Measurements from ENCODE around the gene ITGAX. TPM values are rescaled to one million over a fixed set of nuclear protein-coding genes. Genes with fewer than 3 reads are reported as not detected.

ITGAX gene
- total and polyA plus RNA-seq, 2 donors (not counting 1 experiment from before 2014, with no cell fraction given), result 48.0 to 78.8 TPM

DNA sequence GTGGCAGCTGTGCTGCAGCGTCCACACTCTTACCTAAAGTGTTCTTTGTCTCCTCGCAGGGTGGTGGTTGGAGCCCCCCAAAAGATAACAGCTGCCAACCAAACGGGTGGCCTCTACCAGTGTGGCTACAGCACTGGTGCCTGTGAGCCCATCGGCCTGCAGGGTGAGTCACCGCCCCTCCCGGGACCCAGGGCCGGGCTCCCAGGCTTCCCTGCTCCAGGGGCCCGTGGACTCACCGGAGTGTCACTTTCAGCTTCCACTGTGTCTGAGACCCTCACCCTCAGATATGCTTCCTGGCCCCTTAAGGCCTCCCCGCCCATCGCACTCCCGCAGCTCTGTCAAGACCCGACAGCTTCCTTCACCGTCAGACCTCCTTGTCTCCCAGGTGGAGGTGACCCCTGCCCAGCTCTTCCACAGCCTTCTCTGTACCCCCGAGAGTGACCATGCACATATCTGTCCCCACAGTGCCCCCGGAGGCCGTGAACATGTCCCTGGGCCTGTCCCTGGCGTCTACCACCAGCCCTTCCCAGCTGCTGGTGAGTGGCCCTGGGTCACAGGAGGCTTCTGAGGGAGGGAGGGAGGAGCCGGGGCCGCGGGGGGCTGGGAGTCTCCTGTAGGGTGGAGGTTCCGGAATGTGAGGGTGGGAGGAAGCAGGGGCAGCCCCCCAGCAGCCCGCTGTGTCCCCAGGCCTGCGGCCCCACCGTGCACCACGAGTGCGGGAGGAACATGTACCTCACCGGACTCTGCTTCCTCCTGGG lies 1.8 kb downstream of the ITGAX start:
- intact Hi-C loops (cut with micrococcal nuclease), result no loop called here

More for the DNA sequence above, 1.8 kb downstream of the ITGAX start:
- POLR2A ChIA-PET, result no interaction called here
- peak overlapping the region; percentile 30 for H3K4me2 ChIP-seq (replicated peaks; ENCODE audit: low read depth, low read length, poor library complexity, severe bottlenecking)
- no peak overlapping the region for H3K27ac ChIP-seq (ENCODE audit: low read length in 2 of 2)
- H3K79me2 ChIP-seq (ENCODE audit: control insufficient read depth, insufficient read depth, low read length), result peaks cover 2% of the 10 kb centered on the region
- no peak overlapping the region for H3K9ac ChIP-seq (ENCODE audit: low read length)
- H2AFZ ChIP-seq (ENCODE audit: insufficient read depth, low read depth, low read length, poor library complexity, severe bottlenecking), result peak overlapping the region; percentile 33
- H3K4me1 ChIP-seq (ENCODE audit: control insufficient read depth in 2 of 2, insufficient read depth in 2 of 2, low read length in 2 of 2), result peaks cover 37 to 66% of the 10 kb centered on the region in 2 donors
- CTCF ChIA-PET, result interaction anchor here (1.8 kb wide), 1 partner anchor 23 kb away, joined by 8 read pairs; no protein-coding TSS in a partner anchor
- WGBS (ENCODE audit: insufficient coverage), result 65% methylated on average over 26 of the region's 28 CpGs
- H3K4me3 ChIP-seq (ENCODE audit: control extremely low read depth in 1 of 5, extremely low read depth in 1 of 5, insufficient read depth in 1 of 5, low read depth in 2 of 5, low read length in 4 of 5), result peak overlapping the region in 1 of 5 experiments; percentile 57
- TF ChIP-seq, protein P1, sequence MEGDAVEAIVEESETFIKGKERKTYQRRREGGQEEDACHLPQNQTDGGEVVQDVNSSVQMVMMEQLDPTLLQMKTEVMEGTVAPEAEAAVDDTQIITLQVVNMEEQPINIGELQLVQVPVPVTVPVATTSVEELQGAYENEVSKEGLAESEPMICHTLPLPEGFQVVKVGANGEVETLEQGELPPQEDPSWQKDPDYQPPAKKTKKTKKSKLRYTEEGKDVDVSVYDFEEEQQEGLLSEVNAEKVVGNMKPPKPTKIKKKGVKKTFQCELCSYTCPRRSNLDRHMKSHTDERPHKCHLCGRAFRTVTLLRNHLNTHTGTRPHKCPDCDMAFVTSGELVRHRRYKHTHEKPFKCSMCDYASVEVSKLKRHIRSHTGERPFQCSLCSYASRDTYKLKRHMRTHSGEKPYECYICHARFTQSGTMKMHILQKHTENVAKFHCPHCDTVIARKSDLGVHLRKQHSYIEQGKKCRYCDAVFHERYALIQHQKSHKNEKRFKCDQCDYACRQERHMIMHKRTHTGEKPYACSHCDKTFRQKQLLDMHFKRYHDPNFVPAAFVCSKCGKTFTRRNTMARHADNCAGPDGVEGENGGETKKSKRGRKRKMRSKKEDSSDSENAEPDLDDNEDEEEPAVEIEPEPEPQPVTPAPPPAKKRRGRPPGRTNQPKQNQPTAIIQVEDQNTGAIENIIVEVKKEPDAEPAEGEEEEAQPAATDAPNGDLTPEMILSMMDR (IDR thresholded peaks at IDR 0.05), result no peak
- no peak for TF ChIP-seq EZH2 (IDR thresholded peaks at IDR 0.05; ENCODE audit: borderline replicate concordance, insufficient read depth, low read depth, low read length, poor library complexity, severe bottlenecking)
- no peaks in the 10 kb centered on the region for H3K27me3 ChIP-seq (replicated peaks in 1 of 4; ENCODE audit: control extremely low read depth in 1 of 4, control insufficient read depth in 3 of 4, insufficient read depth in 4 of 4, low read length in 3 of 4)
- no peaks in the 10 kb centered on the region for H3K9me3 ChIP-seq (ENCODE audit: control extremely low read depth in 1 of 3, control insufficient read depth in 2 of 3, insufficient read depth in 1 of 3, low read length in 2 of 3)
- peaks cover 50% of the 10 kb centered on the region for H3K4me1 Mint-ChIP-seq
- peaks cover 0 to 2% of the 10 kb centered on the region in 2 experiments for H3K36me3 ChIP-seq (replicated peaks in 1 of 2; ENCODE audit: control extremely low read depth in 1 of 2, control insufficient read depth in 1 of 2, extremely low read depth in 1 of 2, insufficient read depth in 2 of 2, low read length in 1 of 2)
- no peak for ATAC-seq (ENCODE audit: low read depth)
- H3K27ac Mint-ChIP-seq, result peak overlapping the region; percentile 81
- H3K4me3 Mint-ChIP-seq, result peak overlapping the region; percentile 37
- no peaks in the 10 kb centered on the region for H4K20me1 ChIP-seq (ENCODE audit: control insufficient read depth, insufficient read depth, low read length, poor library complexity, severe bottlenecking)
- DNase-seq, result no peak
- no peaks in the 10 kb centered on the region for H3K9me3 Mint-ChIP-seq (ENCODE audit: insufficient read depth)
- no peaks in the 10 kb centered on the region for H3K27me3 Mint-ChIP-seq
